ENCODE results near the gene PKIG.
"Not testable (repeated sequence)": the region's sequence is repeated elsewhere in the genome, so short reads cannot be mapped to it uniquely, and the experiment has no call there.

Gene PKIG

DNA sequence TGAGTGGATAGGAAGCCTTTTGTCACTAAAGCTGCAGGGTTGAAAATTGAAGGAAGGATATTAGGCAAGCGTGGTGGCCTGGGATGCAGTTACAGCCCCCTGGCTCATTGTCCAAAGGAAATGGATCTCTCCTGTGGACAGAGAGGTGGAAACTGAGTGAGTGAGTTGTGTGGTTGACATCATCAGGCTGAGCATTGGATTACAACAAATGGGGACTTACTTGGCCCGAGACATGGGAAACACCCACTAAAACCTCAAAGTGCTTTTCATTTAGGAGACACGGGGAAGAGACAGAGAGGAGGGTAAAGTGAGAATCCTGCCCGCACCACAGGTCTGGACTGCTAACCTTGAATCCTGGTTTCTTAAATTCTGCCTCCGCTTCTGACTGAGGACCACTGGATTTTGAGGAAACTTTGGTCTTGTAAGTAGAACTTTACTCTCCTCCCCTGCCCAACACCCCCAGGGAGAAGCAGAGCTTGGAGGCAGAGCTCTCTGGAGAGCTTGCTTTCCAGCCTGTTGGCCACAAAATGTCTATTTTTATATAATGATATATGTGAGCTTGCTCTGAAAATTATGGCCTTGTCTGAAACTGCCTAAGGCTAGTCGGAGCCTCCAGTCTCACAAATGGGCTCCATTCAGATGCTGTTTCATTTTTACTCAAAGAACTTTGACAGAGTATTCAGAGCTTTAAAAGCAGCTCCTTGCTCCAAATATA, at the start of gene PKIG:
PKIG (plus strand) TSS at position 269 of the 715 bp plus-strand sequence. CDS start 31,978 bp downstream, outside the sequence.
- no peak for DNase-seq

DNA sequence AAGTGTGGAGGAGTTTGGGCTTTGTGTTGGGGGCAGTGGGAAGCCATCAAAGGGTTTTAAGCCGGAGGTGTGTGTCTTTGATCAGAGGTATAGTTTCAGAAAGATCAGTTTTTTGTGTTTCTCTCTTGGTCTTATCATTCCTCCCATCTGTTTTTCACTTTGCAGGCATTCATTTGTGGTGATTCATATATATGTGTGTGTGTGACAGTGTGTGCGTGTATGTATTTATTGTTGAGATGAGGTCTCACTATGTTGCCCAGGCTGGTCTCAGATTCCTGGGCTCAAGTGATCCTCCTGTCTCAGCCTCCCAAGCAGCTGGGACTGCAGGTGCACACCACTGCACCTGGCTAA, 49.4 kb upstream of the PKIG start:
- no peak for DNase-seq

DNA sequence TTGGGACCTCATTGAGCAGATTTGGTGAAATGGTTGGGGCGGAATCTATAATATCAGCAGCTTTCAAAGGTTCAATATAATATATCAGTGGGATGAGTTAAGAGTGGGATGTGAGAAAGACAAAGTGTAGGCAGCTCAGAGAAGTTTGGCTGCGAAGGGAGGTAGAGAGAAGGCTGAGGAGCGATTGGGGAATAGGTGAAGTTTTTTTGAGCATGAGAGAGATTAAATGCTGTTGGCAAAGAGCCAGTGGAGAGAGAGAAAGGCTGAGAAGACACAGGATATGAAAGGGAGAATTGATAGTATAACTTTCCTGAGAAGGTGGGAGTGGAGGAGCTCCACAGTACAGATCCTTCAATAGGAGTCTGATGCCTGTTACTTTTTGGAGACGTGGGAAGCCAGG, 48.5 kb upstream of the PKIG start:
- DNase-seq, result no peak

DNA sequence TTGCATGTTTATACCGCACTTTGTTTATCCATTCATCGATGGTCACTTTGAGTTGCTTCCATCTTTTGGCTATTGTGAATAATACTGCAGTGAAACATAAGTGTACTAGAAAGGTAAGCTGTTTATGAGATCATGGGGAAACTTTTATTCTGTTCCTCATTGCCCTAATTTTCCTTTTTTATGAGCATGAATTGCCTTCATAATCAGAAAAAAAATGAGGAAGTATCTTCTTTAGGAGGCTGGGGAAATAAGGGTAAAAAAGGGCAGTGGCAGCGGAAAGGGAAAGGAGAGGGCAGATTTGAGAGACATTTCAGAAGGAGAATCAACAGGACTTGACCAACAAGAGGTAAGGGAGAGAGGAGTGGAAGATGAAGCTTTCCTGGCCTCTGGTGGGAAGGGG, 46.2 kb upstream of the PKIG start:
- DNase-seq, result no peak

DNA sequence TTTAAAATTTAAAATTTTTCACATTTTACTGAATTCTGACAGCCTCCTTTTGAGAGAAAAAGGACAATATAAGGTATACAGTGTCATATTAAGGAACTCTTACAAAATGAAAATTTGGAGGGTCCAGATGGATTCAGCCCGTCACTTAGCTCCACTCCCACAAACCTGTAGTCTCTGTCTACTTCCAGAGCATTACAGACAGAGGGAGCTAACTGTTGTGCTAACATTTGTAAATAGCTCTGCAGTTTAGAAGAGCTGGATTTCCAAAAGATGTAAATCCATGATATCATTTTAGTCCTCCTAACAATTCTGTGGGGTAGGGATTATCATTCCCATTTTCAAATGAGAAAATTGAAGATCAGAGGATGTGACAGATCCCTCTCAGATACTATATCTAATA, 44.4 kb upstream of the PKIG start:
- no peak for DNase-seq

DNA sequence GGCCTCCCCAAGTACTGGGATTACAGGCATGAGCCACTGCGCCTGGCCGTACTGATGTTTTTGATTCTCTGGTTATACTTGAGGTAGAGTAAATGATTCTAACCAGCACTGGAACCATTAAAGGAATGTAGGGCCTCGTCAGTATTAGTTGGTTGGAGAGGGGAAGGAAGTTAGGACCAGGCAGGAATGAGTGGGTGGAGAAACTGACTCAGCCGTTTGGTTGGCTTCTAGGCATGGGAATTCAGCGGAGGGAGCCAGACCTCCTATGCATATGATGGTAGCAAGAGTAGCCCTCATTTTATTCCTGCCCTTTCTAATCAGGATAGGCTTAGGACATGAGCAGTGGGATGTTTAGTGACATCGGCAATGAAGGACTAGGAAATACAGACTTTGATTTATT, 41.5 kb upstream of the PKIG start:
- no peak for DNase-seq

DNA sequence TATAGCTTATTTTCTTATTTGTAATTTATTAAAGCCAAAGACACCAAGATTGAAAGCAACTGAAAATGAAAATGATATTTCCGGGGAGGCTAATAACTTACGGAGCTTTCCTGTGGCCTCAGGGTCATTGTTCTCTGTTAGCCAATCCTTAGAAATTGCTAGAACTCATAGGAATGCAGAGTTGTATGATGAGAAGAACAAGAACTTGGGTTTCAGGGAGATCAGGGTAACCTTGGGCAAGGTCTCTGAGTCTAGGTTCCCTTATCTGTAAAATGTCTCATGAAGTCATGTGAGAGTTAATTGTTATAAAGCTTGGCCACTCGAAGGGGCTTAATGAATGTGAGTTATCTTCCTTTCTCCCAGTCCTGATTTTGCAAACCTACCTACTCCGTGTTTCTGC, 40.4 kb upstream of the PKIG start:
- DNase-seq, result no peak

DNA sequence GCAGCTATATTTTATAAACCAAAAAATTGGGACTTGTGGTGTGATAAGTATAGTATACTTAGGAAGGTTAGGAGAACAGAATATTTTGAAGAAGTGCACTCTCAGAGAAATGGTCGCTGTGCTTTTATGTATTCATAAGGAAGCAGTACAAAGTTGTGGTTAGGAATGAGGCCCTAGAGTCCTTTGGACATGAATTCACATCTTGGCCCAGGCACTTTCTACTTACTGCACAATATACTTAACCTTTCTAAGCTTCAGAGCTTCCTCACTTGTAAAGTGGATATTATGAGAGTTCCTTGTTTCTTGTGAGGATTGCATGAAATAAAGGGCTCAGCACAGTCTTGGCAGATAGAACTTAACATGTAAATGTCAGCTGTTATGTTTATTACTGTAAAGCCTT, 39.5 kb upstream of the PKIG start:
- DNase-seq, result no peak

DNA sequence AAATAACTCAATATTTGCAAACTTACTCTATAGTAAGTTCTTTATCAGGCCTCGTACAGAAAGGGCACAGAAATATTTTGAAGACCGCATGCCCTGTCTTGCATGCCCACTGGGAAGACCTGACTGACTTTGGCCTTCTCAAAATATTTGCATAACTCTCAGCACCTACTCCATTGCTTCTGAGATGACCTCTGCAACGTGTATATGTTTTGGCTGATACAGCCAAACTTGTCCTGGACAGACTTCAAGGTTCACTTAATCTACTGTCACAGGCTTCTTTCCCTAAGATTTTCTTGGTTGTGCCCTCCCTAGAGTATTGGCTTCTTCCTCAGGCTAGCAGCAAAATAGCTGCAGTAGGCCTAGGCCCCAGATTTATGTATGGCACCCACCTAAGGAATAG, 39.0 kb upstream of the PKIG start:
- no peak for DNase-seq

DNA sequence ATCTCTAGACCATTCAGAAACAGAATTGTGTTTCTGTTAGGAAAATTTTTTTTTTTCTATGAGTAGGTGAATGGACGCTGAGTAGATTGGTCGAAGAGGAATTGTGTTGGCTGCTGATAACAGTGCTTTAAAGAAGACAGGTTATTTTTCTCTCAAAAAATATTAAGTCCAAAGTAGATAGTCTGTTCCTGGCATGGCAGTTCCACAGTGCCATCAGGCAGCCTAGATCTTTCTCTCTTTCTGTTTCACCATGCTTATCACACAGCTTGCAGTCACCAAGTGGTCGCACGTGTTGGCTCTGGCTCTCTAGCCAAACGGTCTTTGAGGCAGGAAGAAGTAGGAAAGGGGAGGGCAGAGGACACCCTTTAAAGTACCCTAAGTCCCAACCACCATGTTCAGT, 38.1 kb upstream of the PKIG start:
- DNase-seq, result no peak

DNA sequence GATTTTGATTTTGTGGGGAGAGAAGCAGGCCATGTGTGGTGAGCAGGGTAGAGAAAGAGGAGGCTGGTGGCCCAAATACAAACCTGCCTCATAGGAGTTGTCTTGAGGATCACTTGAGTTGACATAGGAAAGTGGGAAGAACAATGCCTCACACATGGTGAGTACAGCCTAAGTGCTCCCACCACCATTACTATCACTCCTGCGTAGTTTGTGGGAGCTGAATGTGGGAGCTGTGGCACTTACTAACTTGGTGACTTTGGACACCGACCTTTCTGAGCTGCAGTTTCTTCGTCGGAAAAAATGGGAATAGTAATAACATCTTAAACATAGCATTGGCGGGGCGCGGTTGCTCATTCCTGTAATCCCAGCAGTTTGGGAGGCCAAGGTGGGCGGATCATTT, 35.0 kb upstream of the PKIG start:
- no peak for DNase-seq

DNA sequence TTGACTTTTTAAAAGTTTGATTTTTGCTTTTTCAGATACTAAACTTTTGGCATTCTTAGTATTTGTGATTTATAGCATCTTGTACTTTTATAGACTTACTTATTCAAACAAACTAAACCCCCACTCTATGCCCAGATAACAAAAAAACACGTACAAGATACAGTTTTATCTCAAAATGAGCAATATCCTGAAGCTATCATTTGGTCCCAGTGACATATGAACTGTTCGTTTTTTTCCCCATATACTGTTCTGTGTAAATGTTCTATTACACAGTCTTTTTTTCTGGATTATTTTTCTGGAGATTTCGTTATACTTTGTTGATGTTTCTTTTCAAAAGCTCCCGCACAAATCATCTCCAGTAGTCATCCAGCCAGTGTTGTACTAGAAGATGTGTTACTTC, 33.3 kb upstream of the PKIG start:
- DNase-seq, result no peak

DNA sequence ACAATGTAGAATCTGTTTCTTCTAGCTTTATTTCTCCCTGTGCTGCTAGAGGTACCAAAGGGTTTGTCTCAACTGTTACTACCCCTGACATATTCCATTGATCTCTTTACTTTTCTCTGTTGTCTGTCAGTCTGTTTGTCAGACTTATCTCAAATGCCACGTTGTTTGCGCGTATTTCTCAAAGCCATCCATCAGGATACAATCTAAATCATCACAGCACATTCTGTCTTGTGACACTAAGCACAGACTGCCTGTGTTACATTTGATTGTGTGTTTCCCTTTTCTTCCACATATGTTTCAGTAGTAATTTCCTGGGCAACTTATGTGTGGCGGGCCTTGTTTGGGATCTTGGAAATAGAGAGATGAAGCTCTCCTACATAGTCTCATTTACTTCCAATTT, 30.3 kb upstream of the PKIG start:
- DNase-seq, result no peak

DNA sequence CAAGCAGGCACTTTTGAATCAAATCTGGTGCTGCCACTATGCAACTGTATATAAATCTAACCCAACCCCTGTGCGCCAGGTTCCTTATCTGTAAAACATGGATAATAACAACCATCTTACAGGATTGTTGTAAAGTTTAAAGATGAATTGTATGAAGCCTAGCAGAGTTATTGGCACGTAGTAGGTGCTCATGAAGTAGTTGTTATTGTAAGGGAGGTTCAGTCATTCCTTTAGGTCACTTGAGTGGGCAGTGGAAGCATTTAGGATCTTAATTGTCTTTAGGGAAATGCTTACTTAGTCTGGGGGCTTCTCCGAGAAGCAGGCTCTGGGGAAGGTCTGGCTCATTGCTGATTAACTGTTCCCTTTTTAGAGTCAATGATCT, 29.8 kb upstream of the PKIG start:
- DNase-seq, result no peak

DNA sequence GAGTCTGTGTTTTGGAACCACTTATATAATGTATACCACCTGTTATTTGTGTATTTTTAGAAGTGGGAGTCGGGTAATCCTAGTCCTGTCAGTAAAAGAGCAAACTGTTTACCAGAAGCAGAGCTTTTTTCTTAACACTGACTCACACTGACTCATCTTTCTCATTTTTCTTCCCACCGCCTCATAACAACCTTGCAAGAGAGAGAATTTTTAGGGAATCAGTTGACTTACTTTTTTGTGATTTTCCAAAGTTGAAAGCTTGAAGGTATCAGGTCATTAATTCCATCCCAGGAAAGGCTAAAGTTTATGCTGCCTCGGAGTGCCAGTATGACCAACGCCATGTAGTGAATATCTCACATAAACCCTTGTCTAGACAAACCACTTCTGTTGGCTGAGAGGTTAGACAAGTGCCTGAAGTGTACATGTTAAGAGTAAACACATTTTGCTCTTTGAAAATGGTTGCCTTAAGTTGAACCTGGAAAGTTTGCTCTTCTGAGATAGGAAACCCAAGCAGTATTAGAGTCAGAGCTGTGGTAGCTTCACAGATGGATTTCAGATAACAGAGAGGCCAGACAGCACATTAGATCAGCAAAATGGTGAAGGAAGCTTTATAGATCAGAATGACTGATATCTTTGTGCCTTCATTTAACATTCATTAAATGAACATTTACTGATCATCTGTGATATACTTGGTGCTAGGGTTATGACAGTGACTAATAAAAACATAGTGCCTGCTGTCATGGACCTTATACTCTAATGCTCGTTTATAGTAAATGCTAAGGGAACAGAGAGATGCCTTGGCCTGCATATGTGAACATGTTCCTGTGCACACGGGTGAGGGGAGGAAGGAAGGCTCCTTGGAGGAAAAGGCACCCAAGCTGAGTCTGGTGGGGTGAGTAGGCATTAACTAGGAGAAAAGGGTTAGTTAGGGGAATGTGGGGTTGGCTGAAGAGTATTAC, 29.1 kb upstream of the PKIG start:
- DNase-seq, result peak; percentile 35 to 54

DNA sequence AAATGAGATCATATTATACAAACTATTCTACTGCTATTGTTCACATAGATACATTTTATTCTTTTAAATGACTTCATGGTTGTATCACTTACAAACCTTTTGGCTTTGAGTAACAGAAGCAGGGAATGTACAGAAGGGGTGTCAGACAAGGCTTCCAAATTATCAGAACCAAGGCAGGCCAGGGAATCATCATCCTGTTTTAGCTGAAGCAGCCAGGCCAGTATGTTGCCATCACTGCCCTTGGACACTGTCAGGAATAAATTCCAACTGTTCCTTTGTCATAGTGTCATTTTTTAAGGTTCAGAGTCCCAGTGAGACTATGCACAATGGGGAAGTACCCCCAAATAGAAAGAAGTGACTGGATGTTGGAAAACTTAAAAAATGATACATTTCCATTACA, 23.1 kb upstream of the PKIG start:
- no peak for DNase-seq

DNA sequence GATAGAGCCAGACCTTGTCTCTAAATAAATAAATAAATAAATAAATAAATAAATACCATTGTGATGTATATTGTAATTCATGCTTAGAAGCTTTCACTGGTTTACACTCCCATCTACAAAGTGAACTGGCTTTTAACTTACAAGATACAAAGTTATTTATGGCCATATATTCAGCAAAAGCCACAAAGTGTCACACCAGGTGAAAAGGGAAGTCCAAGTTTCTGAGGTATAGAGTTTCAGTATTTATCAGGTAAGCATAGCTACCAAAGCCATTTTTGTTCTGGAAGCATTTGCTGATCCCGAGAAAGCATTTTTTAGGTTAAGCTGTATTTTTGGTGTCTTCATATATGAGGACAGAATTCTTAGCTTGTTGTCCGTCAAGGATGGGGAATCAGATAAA, 22.1 kb upstream of the PKIG start:
- no peak for DNase-seq

DNA sequence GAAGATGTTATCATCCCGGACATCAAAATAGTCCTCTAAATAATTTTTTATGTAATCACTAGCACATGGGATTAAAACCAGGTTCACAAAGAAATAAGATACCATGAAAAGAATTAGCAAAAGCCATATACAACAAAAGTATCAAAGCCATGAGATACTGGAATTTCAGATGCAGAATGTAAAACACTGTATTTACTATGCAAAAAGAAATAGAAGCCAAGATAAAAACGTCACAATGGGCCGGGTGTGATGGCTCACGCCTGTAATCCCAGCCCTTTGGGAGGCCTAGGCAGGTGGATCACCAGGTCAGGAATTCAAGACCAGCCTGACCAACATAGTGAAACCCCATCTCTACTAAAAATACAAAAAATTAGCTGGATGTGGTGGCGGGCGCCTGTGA, 21.6 kb upstream of the PKIG start:
- not testable (repeated sequence) for DNase-seq

DNA sequence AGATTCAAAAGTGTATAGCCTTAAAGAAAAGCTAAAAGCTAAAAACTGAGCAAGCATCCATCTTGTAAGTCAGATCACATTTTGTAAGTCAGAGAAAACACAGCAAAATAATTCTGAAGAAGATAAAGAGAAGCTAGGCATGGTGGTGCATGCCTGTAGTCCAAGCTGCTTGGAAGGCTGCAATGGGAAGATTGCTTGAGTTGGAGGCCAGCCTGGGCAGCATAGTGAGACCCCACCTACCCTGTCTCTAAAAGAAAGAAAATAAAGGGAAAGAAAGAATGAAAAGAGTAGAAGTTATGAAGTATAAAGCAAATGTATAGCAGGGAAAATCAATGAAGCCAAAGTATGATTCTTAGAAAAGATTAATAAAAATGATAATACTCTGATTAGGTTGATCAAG, 20.5 kb upstream of the PKIG start:
- DNase-seq, result no peak

DNA sequence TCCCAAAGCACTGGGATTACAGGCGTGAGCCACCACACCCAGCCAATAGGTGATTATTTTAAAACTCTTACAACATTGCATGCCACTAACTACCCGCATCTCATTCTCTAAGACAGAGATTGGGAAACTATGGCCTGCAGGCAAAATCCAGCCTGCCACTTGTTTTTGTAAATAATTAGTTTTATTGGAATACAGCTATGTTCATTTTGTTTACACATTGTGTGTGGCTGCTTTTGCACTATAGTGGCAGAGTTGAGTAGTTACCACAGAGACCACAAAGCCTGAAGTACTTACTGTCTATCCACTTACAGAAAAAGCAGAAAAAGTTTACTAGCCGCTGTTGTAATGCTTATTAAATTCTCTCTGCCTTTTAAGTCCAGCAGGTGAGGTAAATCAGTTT, 16.4 kb upstream of the PKIG start:
- DNase-seq, result no peak

DNA sequence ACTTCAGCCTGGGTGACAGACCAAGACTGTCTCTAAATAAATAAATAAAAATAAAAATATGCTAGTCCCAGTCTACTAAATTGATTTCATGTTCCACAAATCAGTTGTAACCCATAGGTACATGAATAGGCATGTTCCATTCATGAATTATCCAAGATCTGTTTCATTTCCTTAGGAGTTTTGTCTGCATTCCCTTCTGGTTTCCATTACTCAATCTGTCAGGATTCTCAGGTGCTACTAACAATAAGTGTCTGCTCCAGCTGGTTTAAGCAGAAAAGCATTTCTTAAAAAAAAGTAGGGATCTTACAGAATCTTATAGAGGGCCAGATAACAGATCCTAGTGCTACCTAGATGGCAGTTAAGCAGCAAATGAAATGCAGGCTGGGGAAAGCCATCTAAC, 15.6 kb upstream of the PKIG start:
- no peak for DNase-seq

DNA sequence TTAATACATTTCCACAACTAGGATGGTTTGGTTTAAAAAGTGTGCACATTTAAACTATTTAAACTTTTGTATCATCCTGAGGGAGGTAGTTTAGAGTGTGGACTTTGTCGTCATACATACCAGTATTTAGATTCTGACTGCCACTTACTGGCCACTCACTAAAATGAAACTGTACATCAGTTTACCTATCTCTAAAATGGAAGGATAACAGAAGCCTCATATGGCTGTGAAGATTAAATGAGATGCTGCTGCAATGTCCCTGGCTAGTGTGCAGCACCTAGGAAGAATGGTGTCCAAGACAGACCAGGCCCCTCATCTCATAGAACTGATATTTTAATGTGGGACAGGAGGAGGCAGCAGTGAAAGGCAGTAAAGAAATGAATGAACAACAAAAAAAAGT, 12.0 kb upstream of the PKIG start:
- DNase-seq, result no peak

DNA sequence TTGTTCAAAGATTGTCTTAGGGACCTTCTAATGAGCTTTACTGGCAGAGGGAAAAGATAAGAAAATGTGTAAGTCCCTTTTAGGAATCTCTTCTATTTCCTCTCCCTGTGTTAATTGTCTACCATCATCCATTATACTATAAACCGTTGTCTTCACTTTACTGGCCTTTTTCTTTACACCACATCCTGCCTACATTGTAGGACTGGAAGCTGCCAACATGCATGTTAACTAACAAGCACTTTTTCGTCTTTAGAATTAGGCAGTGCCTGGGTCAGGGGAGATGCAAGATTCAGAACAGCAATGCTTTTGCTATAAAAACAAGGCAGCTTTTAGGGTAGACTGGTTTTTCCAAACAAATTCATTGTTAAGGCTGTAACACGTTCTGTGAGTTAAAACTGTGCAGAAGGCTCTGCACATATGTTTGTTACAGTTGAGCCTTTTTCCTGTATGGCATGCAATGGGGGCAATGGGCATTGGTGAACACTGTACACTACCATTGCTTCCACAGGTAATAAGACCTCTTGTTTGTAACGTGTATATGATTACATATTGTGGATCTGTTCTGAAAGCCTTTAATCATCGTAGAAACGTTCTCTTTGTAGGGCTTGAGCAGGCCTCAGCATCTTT, 10.9 kb upstream of the PKIG start:
- no peak for DNase-seq
